ENCODE data around the gene MTA2.

GRCh38 chr11:62572431-62572830, 29.2 kb downstream of the MTA2 start:
- no peak for TF ChIP-seq CTCF (conservative IDR thresholded peaks at IDR 0.05 in 1 of 2, IDR thresholded peaks at IDR 0.05 in 1 of 2; ENCODE audit: extremely low read depth in 1 of 2, insufficient read depth in 1 of 2, low read depth in 1 of 2, low read length in 2 of 2)
- TF ChIP-seq EZH2 (IDR thresholded peaks at IDR 0.05; ENCODE audit: borderline replicate concordance, low read length) = no peak

All from mammary epithelial cell (primary cell).